Body of pancreas (tissue), 4 donors: ENCODE measurements around the gene MRPS24.

Experiments
- POLR2A ChIP-seq, 3 donors: fragments of 450-650 bp; IDR thresholded peaks; one replicate each; pipeline ENCODE4 v1.6.1; 2016; ENCODE audit warnings: antibody characterized with exemption in 3 of 3, mild to moderate bottlenecking in 2 of 3
- TF ChIP-seq, protein P1 (sequence below), 7 experiments: fragments of 450-650 bp in 4 of 7; fragments of 200-600 bp in 3 of 7; sonication (generic) in 3 of 7; IDR thresholded peaks; one replicate each; pipeline ENCODE4 v1.5.1; 2016 to 2019; ENCODE audit warnings: antibody characterized with exemption in 7 of 7

DNA sequence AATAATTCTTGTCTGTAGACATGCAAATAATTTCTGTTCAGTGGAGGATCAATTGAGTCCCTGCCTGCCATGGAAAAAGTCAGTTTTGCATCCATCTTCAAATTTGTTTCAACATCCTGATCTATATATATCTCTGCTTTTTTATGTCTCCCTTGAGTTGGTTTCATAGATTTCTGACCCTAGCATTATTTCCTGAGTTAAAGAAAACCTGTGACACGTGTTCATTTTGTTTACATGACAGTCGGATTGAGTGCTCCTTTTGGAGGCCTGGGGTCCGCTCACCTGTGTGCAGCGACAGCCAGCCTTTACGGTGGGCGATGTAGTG lies 674 bp downstream of the MRPS24 start:
- no peak for TF ChIP-seq POLR2A (IDR thresholded peaks at IDR 0.05)
- TF ChIP-seq, protein P1, sequence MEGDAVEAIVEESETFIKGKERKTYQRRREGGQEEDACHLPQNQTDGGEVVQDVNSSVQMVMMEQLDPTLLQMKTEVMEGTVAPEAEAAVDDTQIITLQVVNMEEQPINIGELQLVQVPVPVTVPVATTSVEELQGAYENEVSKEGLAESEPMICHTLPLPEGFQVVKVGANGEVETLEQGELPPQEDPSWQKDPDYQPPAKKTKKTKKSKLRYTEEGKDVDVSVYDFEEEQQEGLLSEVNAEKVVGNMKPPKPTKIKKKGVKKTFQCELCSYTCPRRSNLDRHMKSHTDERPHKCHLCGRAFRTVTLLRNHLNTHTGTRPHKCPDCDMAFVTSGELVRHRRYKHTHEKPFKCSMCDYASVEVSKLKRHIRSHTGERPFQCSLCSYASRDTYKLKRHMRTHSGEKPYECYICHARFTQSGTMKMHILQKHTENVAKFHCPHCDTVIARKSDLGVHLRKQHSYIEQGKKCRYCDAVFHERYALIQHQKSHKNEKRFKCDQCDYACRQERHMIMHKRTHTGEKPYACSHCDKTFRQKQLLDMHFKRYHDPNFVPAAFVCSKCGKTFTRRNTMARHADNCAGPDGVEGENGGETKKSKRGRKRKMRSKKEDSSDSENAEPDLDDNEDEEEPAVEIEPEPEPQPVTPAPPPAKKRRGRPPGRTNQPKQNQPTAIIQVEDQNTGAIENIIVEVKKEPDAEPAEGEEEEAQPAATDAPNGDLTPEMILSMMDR (IDR thresholded peaks at IDR 0.05) = no peak
